NCI-H2171 treated with DMSO at 0.1 percent for 48 hours (cell line): Measurements from ENCODE around the gene PLEKHA5.
"Not testable (repeated sequence)": the region's sequence is repeated elsewhere in the genome, so short reads cannot be mapped to it uniquely, and the experiment has no call there.

Source experiments
- DNase-seq: peaks from one replicate; lab custom pipeline; 2025; lab: John Stamatoyannopoulos, UW

PLEKHA5 gene

DNA sequence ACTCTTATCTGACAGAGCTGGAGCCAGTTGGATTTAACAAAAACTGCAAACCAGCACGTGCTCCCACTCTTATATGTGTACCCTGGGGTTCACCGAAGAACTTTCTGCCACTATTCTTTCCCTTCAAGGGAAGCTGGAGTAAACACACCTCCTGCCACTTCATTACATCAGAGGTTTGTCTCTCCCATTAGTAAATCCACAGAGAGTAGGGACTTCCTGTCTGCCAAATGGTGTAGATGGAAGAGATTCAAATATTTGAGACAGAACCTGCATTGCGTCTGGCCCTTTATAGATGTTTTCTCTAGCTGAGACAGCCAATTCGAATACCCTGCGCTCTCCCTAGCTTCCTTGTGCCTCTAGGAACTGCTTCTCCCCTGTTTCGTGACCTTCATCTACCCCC, 280.7 kb downstream of the PLEKHA5 start:
- no peak for DNase-seq

DNA sequence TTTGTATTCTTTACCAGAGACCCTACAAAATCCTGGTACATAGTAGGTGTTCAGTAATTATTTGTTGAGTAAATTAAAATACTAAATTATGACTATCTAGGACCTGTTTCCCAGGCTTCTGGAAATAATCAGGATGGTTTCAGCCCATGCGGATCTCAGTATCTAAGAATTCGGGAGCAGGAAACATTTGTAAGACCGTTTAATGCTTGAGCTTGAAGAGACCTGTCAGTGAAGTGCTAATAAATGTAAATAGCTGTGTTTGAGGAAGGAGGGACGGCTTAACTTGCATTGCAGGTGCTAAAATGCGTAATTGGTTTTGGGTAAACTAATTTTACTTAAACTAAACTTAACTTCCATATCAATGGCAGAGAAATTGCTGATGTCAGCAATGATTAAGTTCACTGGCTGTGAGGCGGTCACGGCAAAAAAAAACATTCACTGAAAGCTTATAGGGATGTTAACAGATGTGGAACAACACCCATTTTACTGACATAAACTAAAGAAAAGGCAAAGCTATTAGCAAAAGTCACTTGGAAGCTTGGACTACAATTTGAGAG, 281.2 kb downstream of the PLEKHA5 start:
- no peak for DNase-seq

- DNase-seq = no peak
Observed at GRCh38 chr12:19411234-19412204, 282.0 kb downstream of the PLEKHA5 start.

GRCh38 chr12:19412844-19413243, 283.3 kb downstream of the PLEKHA5 start:
- DNase-seq = no peak

DNA sequence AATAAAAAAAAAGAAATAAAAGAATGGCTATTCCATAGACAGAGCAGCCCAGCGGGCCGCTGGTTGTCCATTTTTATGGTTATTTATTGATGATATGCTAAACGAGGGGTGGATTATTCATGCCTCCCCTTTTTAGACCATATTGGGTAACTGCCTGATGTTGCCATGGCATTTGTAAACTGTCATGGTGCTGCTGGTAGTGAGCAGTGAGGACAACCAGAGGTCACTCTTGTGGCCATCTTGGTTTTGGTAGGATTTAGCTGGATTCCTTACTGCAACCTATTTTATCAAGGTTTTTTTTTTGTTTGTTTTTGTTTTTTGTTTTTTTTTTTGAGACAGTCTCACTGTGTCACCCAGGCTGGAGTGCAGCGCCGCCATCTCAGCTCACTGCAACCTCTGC, 284.0 kb downstream of the PLEKHA5 start:
- DNase-seq = not testable (repeated sequence)

DNA sequence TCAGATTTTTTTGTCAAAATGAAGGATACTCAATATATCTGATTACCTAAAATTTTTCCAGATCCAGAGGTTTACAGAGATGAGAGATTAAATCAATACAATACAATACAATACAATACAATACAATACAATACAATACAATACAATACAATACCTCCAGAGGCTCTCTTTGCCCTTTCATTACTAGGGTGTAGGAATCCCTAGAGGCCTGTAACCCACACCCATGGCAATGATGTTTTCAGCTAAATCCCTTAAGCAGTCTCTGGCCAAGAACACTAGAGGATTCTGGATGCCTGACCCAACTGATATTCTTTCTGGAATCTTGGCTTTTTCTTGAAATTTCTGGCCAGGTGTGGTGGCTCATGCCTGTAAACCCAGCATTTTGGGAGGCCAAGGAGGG, 286.0 kb downstream of the PLEKHA5 start:
- DNase-seq = no peak

- no peak for DNase-seq
Observed at GRCh38 chr12:19419086-19419485, 289.6 kb downstream of the PLEKHA5 start.

- no peak for DNase-seq
Observed at GRCh38 chr12:19421503-19422282, 292.2 kb downstream of the PLEKHA5 start.

- no peak for DNase-seq
Observed at GRCh38 chr12:19423166-19423930, 293.8 kb downstream of the PLEKHA5 start.
